OCI-LY7 (cell line): ENCODE results near the gene TP63.

Experiments
- EZH2phosphoT487 ChIP-seq: fragments of 200-600 bp; sonication (generic); IDR thresholded peaks from 2 replicates; pipeline ENCODE4 v1.6.1; 2018; ENCODE audit warnings: low read depth, borderline replicate concordance, mild to moderate bottlenecking, mixed run types, antibody characterized with exemption, low read length, moderate library complexity, mixed read lengths
- TF ChIP-seq, protein P1 (sequence below): fragments of 200-600 bp; sonication (generic); conservative IDR thresholded peaks from 2 replicates; pipeline ENCODE4 v1.5.1; 2014; ENCODE audit warnings: mild to moderate bottlenecking, antibody characterized with exemption, low read length, moderate library complexity, mixed read lengths

DNA sequence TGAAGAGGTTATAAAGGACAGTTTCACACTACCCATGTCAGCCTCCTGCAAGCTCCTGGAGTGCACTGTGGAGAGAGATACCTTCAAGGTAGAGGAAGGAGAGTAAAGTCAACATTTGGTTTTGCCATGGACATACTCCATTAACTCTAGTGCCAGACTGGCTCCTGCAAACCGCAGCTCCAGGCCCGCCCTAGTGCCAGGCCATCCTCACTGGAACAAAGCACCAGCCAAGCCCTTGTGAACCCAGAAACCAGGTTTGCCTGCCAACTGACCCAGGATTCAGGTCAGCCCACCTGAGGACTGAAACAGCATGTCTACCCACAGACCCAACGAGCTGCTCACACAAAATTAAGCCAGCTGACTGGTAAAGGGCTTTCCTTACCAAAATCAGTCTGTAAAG, 41.0 kb upstream of the TP63 start:
- TF ChIP-seq, protein P1, sequence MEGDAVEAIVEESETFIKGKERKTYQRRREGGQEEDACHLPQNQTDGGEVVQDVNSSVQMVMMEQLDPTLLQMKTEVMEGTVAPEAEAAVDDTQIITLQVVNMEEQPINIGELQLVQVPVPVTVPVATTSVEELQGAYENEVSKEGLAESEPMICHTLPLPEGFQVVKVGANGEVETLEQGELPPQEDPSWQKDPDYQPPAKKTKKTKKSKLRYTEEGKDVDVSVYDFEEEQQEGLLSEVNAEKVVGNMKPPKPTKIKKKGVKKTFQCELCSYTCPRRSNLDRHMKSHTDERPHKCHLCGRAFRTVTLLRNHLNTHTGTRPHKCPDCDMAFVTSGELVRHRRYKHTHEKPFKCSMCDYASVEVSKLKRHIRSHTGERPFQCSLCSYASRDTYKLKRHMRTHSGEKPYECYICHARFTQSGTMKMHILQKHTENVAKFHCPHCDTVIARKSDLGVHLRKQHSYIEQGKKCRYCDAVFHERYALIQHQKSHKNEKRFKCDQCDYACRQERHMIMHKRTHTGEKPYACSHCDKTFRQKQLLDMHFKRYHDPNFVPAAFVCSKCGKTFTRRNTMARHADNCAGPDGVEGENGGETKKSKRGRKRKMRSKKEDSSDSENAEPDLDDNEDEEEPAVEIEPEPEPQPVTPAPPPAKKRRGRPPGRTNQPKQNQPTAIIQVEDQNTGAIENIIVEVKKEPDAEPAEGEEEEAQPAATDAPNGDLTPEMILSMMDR, result no peak
- no peak for TF ChIP-seq EZH2phosphoT487
